Lower lobe of right lung (tissue), 2 donors: Measurements from ENCODE around the gene PTPN14. TPM values are rescaled to one million over a fixed set of nuclear protein-coding genes. Genes with fewer than 3 reads are reported as not detected.
A peak's percentile ranks its signal among the peaks of the same experiment; 100 is the strongest.

ENCODE experiments used
- ATAC-seq, 2 donors: fragments of 200-7000 bp; cut with Tn5 transposase; one replicate each; pipeline ENCODE4 v1.9.1; 2020 to 2022; ENCODE audit warnings: mild to moderate bottlenecking in 2 of 2, moderate library complexity in 2 of 2
- DNase-seq: peaks from one replicate; pipeline ENCODE4 v3.0.0-alpha.2; 2020
- H3K27ac ChIP-seq: fragments of 200-600 bp; one replicate; pipeline ENCODE4 v1.8.0; 2022
- H3K27me3 ChIP-seq: fragments of 200-600 bp; one replicate; pipeline ENCODE4 v1.8.0; 2022; ENCODE audit warnings: low read depth
- H3K36me3 ChIP-seq: fragments of 200-600 bp; one replicate; pipeline ENCODE4 v1.8.0; 2022; ENCODE audit warnings: mild to moderate bottlenecking
- H3K4me1 ChIP-seq: fragments of 200-600 bp; one replicate; pipeline ENCODE4 v1.8.0; 2022
- H3K4me3 ChIP-seq: fragments of 200-600 bp; one replicate; pipeline ENCODE4 v1.8.0; 2022; ENCODE audit warnings: mild to moderate bottlenecking
- H3K9me3 ChIP-seq: fragments of 200-600 bp; one replicate; pipeline ENCODE4 v1.8.0; 2022
- CTCF ChIP-seq: fragments of 200-600 bp; IDR thresholded peaks from one replicate; pipeline ENCODE4 v1.8.0; 2022; ENCODE audit warnings: antibody characterized with exemption, mild to moderate bottlenecking
- intact Hi-C: fragments of 100-400 bp; cut with DNase I; formaldehyde crosslinking; loops from one replicate; pipeline ENCODE4 v1.11.0; 2022
- total RNA-seq: library from RNA; stranded (reverse); fragmentation: NEBNext Ultra II Directional; extraction: Animal tissue kit (Norgen Biotek cat#: 25700); gene quantifications from one replicate; pipeline ENCODE4 v1.2.1, GENCODE V29; 2021
- donor health status: DM: no; HTN: yes; CAD: no; lungs with severe emphysema.

The PTPN14 gene
- total RNA-seq, 1 donor from 2014 or later: 34.1 TPM

GRCh38 chr1:214516434-214517326 lies 34.7 kb downstream of the PTPN14 start:
- no peak overlapping the region for H3K4me3 ChIP-seq
- no peaks in the 10 kb centered on the region for H3K36me3 ChIP-seq
- ATAC-seq (peak; percentile 78 to 83), DNase-seq (no peak)
- TF ChIP-seq CTCF: no peak
- peaks cover 22% of the 10 kb centered on the region for H3K4me1 ChIP-seq
- intact Hi-C loops: no loop called here
- H3K27me3 ChIP-seq: no peaks in the 10 kb centered on the region
- H3K9me3 ChIP-seq: no peaks in the 10 kb centered on the region
- H3K27ac ChIP-seq: no peak overlapping the region

GRCh38 chr1:214515544-214516433 lies 35.6 kb downstream of the PTPN14 start:
- intact Hi-C loops: no loop called here
- H3K36me3 ChIP-seq: no peaks in the 10 kb centered on the region
- ATAC-seq: no peak
- DNase-seq: no peak
- H3K9me3 ChIP-seq: no peaks in the 10 kb centered on the region
- H3K27ac ChIP-seq: no peak overlapping the region
- H3K4me1 ChIP-seq: peaks cover 22% of the 10 kb centered on the region
- no peaks in the 10 kb centered on the region for H3K27me3 ChIP-seq
- TF ChIP-seq CTCF: no peak
- no peak overlapping the region for H3K4me3 ChIP-seq

GRCh38 chr1:214514819-214515383 lies 36.5 kb downstream of the PTPN14 start:
- intact Hi-C loops: no loop called here
- no peaks in the 10 kb centered on the region for H3K36me3 ChIP-seq
- TF ChIP-seq CTCF: no peak
- H3K27ac ChIP-seq: no peak overlapping the region
- H3K27me3 ChIP-seq: no peaks in the 10 kb centered on the region
- DNase-seq (no peak), ATAC-seq (no peak)
- no peak overlapping the region for H3K4me3 ChIP-seq
- H3K9me3 ChIP-seq: no peaks in the 10 kb centered on the region
- peaks cover 22% of the 10 kb centered on the region for H3K4me1 ChIP-seq

- DNase-seq (no peak), ATAC-seq (peak; percentile 10 to 25)
- Histone ChIP-seq H3K4me1 (peaks cover 22% of the 10 kb centered on the region), H3K27me3 (no peaks in the 10 kb centered on the region), H3K9me3 (no peaks in the 10 kb centered on the region), H3K4me3 (no peak overlapping the region), H3K27ac (no peak overlapping the region), H3K36me3 (no peaks in the 10 kb centered on the region)
- TF ChIP-seq CTCF: no peak
- intact Hi-C loops: no loop called here
These were observed 37.2 kb downstream of the PTPN14 start for GRCh38 chr1:214514032-214514818.

GRCh38 chr1:214513394-214513793 lies 38.0 kb downstream of the PTPN14 start:
- H3K36me3 ChIP-seq: no peaks in the 10 kb centered on the region
- ATAC-seq (no peak), DNase-seq (no peak)
- intact Hi-C loops: no loop called here
- H3K27ac ChIP-seq: no peak overlapping the region
- TF ChIP-seq CTCF: no peak
- peaks cover 22% of the 10 kb centered on the region for H3K4me1 ChIP-seq
- no peak overlapping the region for H3K4me3 ChIP-seq
- H3K9me3 ChIP-seq: no peaks in the 10 kb centered on the region
- no peaks in the 10 kb centered on the region for H3K27me3 ChIP-seq
